Gastroesophageal sphincter (tissue), 3 donors: ENCODE results near the gene ABCG1.

Experiments used
- EP300 ChIP-seq: sonication (generic); formaldehyde crosslinking; IDR thresholded peaks from one replicate; pipeline ENCODE4 v1.6.1; 2017; ENCODE audit warnings: antibody characterized with exemption, mild to moderate bottlenecking
- POLR2A ChIP-seq, 2 donors: fragments of 450-650 bp; IDR thresholded peaks; one replicate each; pipeline ENCODE4 v1.6.1; 2017; ENCODE audit warnings: antibody characterized with exemption in 2 of 2, mild to moderate bottlenecking in 2 of 2, moderate library complexity in 1 of 2
- POLR2AphosphoS5 ChIP-seq: sonication (generic); formaldehyde crosslinking; IDR thresholded peaks from one replicate; pipeline ENCODE4 v1.6.1; 2017; ENCODE audit warnings: antibody characterized with exemption
- TF ChIP-seq, protein P1 (sequence below), 4 experiments: fragments of 200-600 bp in 2 of 4; fragments of 450-650 bp in 2 of 4; sonication (generic) in 1 of 4; IDR thresholded peaks; one replicate each; pipeline ENCODE4 v1.5.1; 2017 to 2019; ENCODE audit warnings: antibody characterized with exemption in 4 of 4, mild to moderate bottlenecking in 2 of 4, moderate library complexity in 2 of 4

DNA sequence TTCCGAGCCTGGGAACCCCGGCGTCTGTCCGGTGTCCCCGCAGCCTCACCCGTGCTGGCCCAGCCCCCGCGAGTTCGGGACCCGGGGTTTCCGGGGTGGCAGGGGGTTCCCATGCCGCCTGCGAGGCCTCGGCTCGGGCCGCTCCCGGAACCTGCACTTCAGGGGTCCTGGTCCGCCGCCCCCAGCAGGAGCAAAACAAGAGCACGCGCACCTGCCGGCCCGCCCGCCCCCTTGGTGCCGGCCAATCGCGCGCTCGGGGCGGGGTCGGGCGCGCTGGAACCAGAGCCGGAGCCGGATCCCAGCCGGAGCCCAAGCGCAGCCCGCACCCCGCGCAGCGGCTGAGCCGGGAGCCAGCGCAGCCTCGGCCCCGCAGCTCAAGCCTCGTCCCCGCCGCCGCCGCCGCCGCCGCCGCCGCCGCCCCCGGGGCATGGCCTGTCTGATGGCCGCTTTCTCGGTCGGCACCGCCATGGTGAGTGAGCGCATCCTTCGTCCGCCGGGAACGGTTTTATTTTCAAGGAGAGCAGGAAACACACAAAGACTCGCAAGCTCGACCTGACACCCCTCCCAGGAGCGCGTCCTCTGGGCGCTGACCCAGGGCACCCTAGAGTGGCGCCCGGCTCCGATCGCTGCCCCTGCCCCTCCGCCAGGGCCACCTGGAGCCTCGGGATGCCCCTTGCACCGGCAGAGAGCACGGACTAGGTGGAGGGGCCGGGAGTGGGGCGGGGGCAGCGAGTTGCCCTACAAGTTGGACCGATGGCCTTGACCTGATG lies at the start of gene ABCG1:
- no peak for TF ChIP-seq EP300
- TF ChIP-seq, protein P1, sequence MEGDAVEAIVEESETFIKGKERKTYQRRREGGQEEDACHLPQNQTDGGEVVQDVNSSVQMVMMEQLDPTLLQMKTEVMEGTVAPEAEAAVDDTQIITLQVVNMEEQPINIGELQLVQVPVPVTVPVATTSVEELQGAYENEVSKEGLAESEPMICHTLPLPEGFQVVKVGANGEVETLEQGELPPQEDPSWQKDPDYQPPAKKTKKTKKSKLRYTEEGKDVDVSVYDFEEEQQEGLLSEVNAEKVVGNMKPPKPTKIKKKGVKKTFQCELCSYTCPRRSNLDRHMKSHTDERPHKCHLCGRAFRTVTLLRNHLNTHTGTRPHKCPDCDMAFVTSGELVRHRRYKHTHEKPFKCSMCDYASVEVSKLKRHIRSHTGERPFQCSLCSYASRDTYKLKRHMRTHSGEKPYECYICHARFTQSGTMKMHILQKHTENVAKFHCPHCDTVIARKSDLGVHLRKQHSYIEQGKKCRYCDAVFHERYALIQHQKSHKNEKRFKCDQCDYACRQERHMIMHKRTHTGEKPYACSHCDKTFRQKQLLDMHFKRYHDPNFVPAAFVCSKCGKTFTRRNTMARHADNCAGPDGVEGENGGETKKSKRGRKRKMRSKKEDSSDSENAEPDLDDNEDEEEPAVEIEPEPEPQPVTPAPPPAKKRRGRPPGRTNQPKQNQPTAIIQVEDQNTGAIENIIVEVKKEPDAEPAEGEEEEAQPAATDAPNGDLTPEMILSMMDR (IDR thresholded peaks at IDR 0.05) = no peak
- TF ChIP-seq POLR2A (IDR thresholded peaks at IDR 0.05) = peak; percentile 67 to 90
- TF ChIP-seq POLR2AphosphoS5 = no peak
